Measurements from ENCODE around the gene HMOX1.

The HMOX1 gene

GRCh38 chr22:35380013-35380412 lies 883 bp upstream of the HMOX1 start:
- H3K4me3 ChIP-seq (replicated peaks; ENCODE audit: low read depth, low read length), result no peak overlapping the region
- no peak for TF ChIP-seq CTCF (IDR thresholded peaks at IDR 0.05; ENCODE audit: low read length, missing control alignments)
- DNase-seq (ENCODE audit: low read depth), result peak; percentile 46

- no peak for TF ChIP-seq CTCF (IDR thresholded peaks at IDR 0.05; ENCODE audit: low read length, missing control alignments)
- DNase-seq (ENCODE audit: low read depth), result no peak
- H3K4me3 ChIP-seq (replicated peaks; ENCODE audit: low read depth, low read length), result peak overlapping the region; percentile 81
These were observed 621 bp downstream of the HMOX1 start for GRCh38 chr22:35381424-35382009.

GRCh38 chr22:35383679-35384071 lies 2.8 kb downstream of the HMOX1 start:
- DNase-seq (ENCODE audit: low read depth), result no peak
- H3K4me3 ChIP-seq (replicated peaks; ENCODE audit: low read depth, low read length), result peak overlapping the region; percentile 81

GRCh38 chr22:35384527-35384926 lies 3.6 kb downstream of the HMOX1 start:
- no peak for TF ChIP-seq CTCF (IDR thresholded peaks at IDR 0.05; ENCODE audit: low read length, missing control alignments)
- no peak for DNase-seq (ENCODE audit: low read depth)
- peak overlapping the region; percentile 10 for H3K4me3 ChIP-seq (replicated peaks; ENCODE audit: low read depth, low read length)

More at GRCh38 chr22:35383679-35384071, 2.8 kb downstream of the HMOX1 start:
- no peak for TF ChIP-seq CTCF (IDR thresholded peaks at IDR 0.05; ENCODE audit: low read length, missing control alignments)

- DNase-seq (ENCODE audit: low read depth), result no peak
- H3K4me3 ChIP-seq (replicated peaks; ENCODE audit: low read depth, low read length), result no peak overlapping the region
- no peak for TF ChIP-seq CTCF (IDR thresholded peaks at IDR 0.05; ENCODE audit: low read length, missing control alignments)
These were observed 4.2 kb downstream of the HMOX1 start for GRCh38 chr22:35384975-35385588.

GRCh38 chr22:35386670-35387288 lies 5.9 kb downstream of the HMOX1 start:
- no peak for DNase-seq (ENCODE audit: low read depth)
- H3K4me3 ChIP-seq (replicated peaks; ENCODE audit: low read depth, low read length), result no peak overlapping the region
- TF ChIP-seq CTCF (IDR thresholded peaks at IDR 0.05; ENCODE audit: low read length, missing control alignments), result no peak
